Esophagus squamous epithelium (tissue), 5 donors: ENCODE results near the gene ANKRD11. TPM values are rescaled to one million over a fixed set of nuclear protein-coding genes. Genes with fewer than 3 reads are reported as not detected.
"Not testable (repeated sequence)": the region's sequence is repeated elsewhere in the genome, so short reads cannot be mapped to it uniquely, and the experiment has no call there.

Source experiments
- DNase-seq: peaks from one replicate; lab custom pipeline; 2025; lab: John Stamatoyannopoulos, UW
- H3K27ac ChIP-seq, 4 donors: fragments of 200-600 bp; sonication (generic); one replicate each; pipeline ENCODE4 v1.5.1; 2016 to 2019; ENCODE audit warnings: mild to moderate bottlenecking in 1 of 4
- H3K27me3 ChIP-seq, 4 donors: fragments of 200-600 bp; sonication (generic); 1 replicate in 3 of 4; 2 replicates in 1 of 4; pipeline versions ENCODE4 v1.5.1 to v1.6.0; 2017 to 2021; ENCODE audit warnings: antibody characterized with exemption in 1 of 4
- H3K36me3 ChIP-seq, 3 donors: fragments of 200-600 bp; sonication (generic); one replicate each; pipeline ENCODE4 v1.5.1; 2016 to 2019
- H3K4me1 ChIP-seq, 3 donors: fragments of 200-600 bp; sonication (generic); one replicate each; pipeline ENCODE4 v1.5.1; 2017 to 2019
- H3K4me3 ChIP-seq, 4 donors: fragments of 200-600 bp; sonication (generic); 1 replicate in 3 of 4; 2 replicates in 1 of 4; pipeline ENCODE4 v1.5.1; 2016 to 2019; ENCODE audit warnings: mild to moderate bottlenecking in 2 of 4, moderate library complexity in 1 of 4
- H3K9me3 ChIP-seq, 3 donors: fragments of 200-600 bp; sonication (generic); one replicate each; pipeline ENCODE4 v1.5.1; 2016 to 2019
- POLR2A ChIP-seq, 4 donors: fragments of 450-650 bp; IDR thresholded peaks; one replicate each; pipeline ENCODE4 v1.6.1; 2017; ENCODE audit warnings: antibody characterized with exemption in 4 of 4, mild to moderate bottlenecking in 4 of 4, moderate library complexity in 3 of 4
- WGBS, 2 donors: methylation state at CpG; one replicate each; pipeline ENCODE4 v1.1.5; 2018; 5-methylcytosine and 5-hydroxymethylcytosine counted together
- intact Hi-C: fragments of 100-400 bp; cut with DNase I; formaldehyde crosslinking; loops from one replicate; pipeline ENCODE4 v1.15.0; 2022
- total RNA-seq, 4 donors: library from RNA; depleted of rRNA; stranded (reverse); fragments of >200 nt; gene quantifications; one replicate each; pipeline ENCODE4 v1.1.0, GENCODE V29; 2016
- TF ChIP-seq, protein P1 (sequence below), 6 experiments: fragments of 450-650 bp in 4 of 6; fragments of 200-600 bp in 2 of 6; sonication (generic) in 2 of 6; IDR thresholded peaks; one replicate each; pipeline ENCODE4 v1.5.1; 2016 to 2019; ENCODE audit warnings: antibody characterized with exemption in 6 of 6, mild to moderate bottlenecking in 4 of 6, moderate library complexity in 4 of 6
- donor health status: DM: yes; HTN: yes; CAD: no.

ANKRD11 gene
- total RNA-seq, 4 donors from 2014 or later = 51.0 to 72.7 (median 66.9) TPM

DNA sequence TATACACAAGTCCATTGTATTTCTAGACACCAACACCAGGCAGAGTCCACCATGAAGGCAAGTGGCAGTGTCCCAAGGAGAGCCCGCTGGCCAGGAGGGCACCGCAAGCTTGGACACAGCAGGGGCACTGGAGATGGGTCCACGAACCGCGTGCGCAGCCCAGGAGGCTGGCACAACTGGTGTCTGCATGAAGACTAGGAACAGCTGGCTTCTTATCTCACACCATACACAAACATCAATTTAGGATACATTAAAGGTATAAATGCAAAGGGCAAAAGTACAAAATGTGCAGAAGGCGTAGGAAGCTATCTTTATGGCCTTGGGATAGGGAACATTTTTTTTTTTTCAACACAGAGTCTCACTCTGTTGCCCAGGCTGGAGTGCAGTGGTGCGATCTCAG, 52.4 kb downstream of the ANKRD11 start:
- Histone ChIP-seq H3K4me3 (no peak overlapping the region), H3K4me1 (peaks cover 30 to 95% (median 31%) of the 10 kb centered on the region in 3 donors), H3K36me3 (peaks cover 0 to 4% (median 0%) of the 10 kb centered on the region in 3 donors), H3K27ac (no peak overlapping the region), H3K9me3 (no peaks in the 10 kb centered on the region), H3K27me3 (no peaks in the 10 kb centered on the region)
- intact Hi-C loops = no loop called here
- WGBS, 2 donors = 96% methylated on average over 8 of the region's 8 CpGs
- TF ChIP-seq POLR2A (IDR thresholded peaks at IDR 0.05) = no peak
- TF ChIP-seq, protein P1, sequence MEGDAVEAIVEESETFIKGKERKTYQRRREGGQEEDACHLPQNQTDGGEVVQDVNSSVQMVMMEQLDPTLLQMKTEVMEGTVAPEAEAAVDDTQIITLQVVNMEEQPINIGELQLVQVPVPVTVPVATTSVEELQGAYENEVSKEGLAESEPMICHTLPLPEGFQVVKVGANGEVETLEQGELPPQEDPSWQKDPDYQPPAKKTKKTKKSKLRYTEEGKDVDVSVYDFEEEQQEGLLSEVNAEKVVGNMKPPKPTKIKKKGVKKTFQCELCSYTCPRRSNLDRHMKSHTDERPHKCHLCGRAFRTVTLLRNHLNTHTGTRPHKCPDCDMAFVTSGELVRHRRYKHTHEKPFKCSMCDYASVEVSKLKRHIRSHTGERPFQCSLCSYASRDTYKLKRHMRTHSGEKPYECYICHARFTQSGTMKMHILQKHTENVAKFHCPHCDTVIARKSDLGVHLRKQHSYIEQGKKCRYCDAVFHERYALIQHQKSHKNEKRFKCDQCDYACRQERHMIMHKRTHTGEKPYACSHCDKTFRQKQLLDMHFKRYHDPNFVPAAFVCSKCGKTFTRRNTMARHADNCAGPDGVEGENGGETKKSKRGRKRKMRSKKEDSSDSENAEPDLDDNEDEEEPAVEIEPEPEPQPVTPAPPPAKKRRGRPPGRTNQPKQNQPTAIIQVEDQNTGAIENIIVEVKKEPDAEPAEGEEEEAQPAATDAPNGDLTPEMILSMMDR (IDR thresholded peaks at IDR 0.05) = no peak
- no peak for DNase-seq

DNA sequence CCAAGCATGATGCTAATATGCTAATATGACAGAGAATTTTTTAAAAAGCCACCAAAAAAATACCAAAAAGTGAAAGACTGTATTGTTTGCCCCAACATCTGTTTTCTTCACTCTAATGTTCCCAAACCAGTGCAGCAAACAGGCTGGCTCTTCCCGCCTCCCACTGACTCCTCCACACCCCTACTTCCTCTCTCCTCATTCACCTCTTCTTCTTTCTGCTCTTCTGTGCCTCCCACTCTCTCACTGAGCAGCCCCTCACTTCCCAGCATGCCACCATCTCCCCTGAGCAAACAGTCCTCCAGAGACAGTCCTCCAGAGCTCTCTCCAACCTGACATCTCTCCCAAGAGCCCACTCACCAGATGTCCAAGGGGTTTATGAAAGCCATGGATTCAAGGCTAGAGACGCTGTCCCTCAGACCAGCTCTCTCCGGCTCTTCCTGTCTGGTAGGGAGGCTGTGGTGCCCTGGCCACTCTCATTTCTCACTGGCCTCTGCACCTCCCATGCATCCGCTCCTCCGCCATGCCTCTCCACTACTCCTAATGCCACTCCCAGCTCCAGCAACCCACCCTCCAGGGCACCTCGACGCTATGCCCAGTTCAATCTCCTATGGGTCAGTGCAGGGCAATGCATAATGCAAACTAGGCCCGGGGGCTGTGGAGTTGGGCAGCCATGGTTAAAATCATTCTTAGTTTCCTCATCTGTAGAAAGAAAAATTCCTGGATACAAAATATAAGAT, 52.9 kb downstream of the ANKRD11 start:
- Histone ChIP-seq H3K4me3 (no peak overlapping the region), H3K27me3 (no peaks in the 10 kb centered on the region), H3K36me3 (peaks cover 0 to 4% (median 0%) of the 10 kb centered on the region in 3 donors), H3K4me1 (peaks cover 26 to 95% (median 27%) of the 10 kb centered on the region in 3 donors), H3K27ac (no peak overlapping the region), H3K9me3 (no peaks in the 10 kb centered on the region)
- intact Hi-C loops = no loop called here
- 83% methylated on average over 8 of the region's 8 CpGs for WGBS, 2 donors
- no peak for TF ChIP-seq POLR2A (IDR thresholded peaks at IDR 0.05)
- TF ChIP-seq, protein P1 (IDR thresholded peaks at IDR 0.05) = no peak
- no peak for DNase-seq

DNA sequence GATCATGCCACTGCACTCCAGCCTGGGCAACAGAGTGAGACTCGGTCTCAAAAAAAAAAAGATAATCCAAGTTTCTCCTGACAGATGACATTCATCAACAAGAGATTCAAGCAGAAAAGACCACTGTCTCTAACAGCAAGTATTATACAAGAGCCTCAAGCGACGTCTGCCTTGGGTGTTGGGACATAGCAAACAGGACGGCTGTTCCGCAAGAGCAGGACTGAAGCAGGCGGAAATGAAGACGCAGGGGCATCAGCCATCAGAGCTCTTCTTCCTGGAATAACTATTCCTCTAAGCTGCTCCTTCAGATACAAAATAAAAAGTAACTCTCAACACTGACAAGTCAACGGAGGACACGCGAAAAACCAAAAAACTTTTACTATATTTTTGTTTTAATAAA, 54.0 kb downstream of the ANKRD11 start:
- TF ChIP-seq POLR2A (IDR thresholded peaks at IDR 0.05) = no peak
- TF ChIP-seq, protein P1 (IDR thresholded peaks at IDR 0.05) = no peak
- Histone ChIP-seq H3K36me3 (peaks cover 0 to 4% (median 0%) of the 10 kb centered on the region in 3 donors), H3K4me3 (no peak overlapping the region), H3K4me1 (peaks cover 20 to 95% (median 30%) of the 10 kb centered on the region in 3 donors), H3K27ac (no peak overlapping the region), H3K9me3 (no peaks in the 10 kb centered on the region), H3K27me3 (no peaks in the 10 kb centered on the region)
- 89 to 91% methylated on average over 10 of the region's 10 CpGs for WGBS, 2 donors
- intact Hi-C loops = no loop called here
- DNase-seq = no peak

DNA sequence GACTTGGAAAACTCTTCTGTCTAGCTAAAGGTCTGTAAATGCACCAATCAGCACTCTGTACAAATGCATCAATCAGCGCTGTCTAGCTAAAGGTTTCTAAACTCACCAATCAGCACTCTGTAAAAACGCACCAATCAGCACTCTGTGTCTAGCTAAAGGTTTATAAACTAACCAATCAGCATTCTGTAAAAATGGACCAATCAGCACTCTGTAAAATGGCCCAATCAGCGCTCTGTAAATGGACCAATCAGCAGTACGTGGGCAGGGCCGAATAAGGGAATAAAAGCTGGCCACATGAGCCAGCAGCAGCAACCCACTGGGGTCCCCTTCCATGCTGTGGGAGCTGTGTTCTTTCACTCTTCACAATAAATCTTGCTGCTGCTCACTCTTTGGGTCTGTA, 55.3 kb downstream of the ANKRD11 start:
- H3K36me3 ChIP-seq, intact Hi-C loops, H3K4me3 ChIP-seq, DNase-seq, H3K27me3 ChIP-seq, H3K9me3 ChIP-seq, H3K27ac ChIP-seq: not testable (repeated sequence)
- 96 to 97% methylated on average over 5 of the region's 5 CpGs for WGBS, 2 donors
- H3K4me1 ChIP-seq = peaks cover 31 to 94% (median 37%) of the 10 kb centered on the region in 3 donors

DNA sequence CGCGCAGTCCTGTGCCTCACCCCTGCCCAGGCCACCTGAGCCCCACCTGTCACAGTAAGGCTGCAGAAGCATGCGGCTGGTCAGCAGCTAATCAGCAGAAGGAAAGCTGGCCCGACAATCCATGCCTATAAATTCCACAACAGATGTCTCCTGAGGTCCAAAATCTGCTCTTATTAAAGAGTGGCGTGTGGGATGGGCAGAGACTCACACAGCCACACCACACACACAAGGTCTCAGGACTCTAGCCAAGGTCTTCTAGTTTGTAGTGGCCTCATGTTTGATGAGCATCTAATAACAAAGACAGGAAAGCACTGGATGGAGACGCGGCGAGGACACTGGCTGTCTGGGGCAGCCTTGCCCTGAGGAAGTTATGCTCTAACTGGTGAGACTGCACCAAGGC, 55.9 kb downstream of the ANKRD11 start:
- peaks cover 0 to 4% (median 0%) of the 10 kb centered on the region in 3 donors for H3K36me3 ChIP-seq
- no peaks in the 10 kb centered on the region for H3K9me3 ChIP-seq
- DNase-seq = no peak
- no peak overlapping the region for H3K4me3 ChIP-seq
- 84 to 86% methylated on average over 4 to 6 of the region's 8 CpGs for WGBS, 2 donors
- no peak overlapping the region for H3K27ac ChIP-seq
- H3K27me3 ChIP-seq = no peaks in the 10 kb centered on the region
- TF ChIP-seq, protein P1 (IDR thresholded peaks at IDR 0.05) = no peak
- TF ChIP-seq POLR2A (IDR thresholded peaks at IDR 0.05) = no peak
- intact Hi-C loops = no loop called here
- H3K4me1 ChIP-seq = peaks cover 31 to 88% (median 33%) of the 10 kb centered on the region in 3 donors

DNA sequence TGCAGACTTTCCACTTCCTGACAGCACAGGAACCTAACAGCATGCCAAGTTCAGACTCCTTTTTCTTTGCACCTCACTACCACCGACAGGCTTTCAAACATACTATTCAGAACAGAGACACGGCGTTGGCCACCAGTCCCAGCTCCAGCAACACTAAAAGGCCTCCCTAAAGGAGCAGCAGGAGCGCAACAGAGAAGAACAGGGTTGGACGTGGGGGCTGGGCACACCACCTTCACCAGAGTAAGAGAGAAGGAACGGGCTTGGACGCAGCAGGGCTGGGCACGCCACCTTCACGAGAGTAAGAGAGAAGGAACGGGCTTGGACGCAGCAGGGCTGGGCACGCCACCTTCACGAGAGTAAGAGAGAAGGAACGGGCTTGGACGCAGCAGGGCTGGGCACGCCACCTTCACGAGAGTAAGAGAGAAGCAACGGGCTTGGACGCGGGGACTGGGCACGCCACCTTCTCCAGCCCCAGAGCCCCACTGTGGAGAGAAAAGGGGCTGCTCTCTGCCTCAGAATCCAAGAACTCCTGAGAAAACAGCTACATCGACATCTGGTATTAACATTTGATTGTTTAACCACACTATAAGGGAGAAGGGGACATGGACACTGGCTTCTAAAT, 56.9 kb downstream of the ANKRD11 start:
- H3K9me3 ChIP-seq, intact Hi-C loops, H3K36me3 ChIP-seq, H3K4me3 ChIP-seq, DNase-seq, H3K27me3 ChIP-seq: not testable (repeated sequence)
- H3K4me1 ChIP-seq = peaks cover 26 to 80% (median 31%) of the 10 kb centered on the region in 3 donors
- WGBS, 2 donors = 45 to 75% methylated on average over 20 of the region's 22 CpGs
- peak overlapping the region in 1 of 4 donors; percentile 26 for H3K27ac ChIP-seq
